Ishikawa (cell line): Measurements from ENCODE around the gene PPP1R12A.

ENCODE experiments used
- CEBPB ChIP-seq: IDR thresholded peaks from 2 replicates; pipeline ENCODE4 v1.6.1; 2012
- CREB1 ChIP-seq: IDR thresholded peaks from 2 replicates; pipeline ENCODE4 v1.6.1; 2012; ENCODE audit warnings: low read depth
- EGR1 ChIP-seq: IDR thresholded peaks from 2 replicates; pipeline ENCODE4 v1.6.1; 2012
- EP300 ChIP-seq: IDR thresholded peaks from 2 replicates; pipeline ENCODE4 v1.6.1; 2012; ENCODE audit warnings: borderline replicate concordance
- FOXM1 ChIP-seq: IDR thresholded peaks from 2 replicates; pipeline ENCODE4 v1.6.1; 2012; ENCODE audit warnings: low read depth, borderline replicate concordance
- NFIC ChIP-seq: IDR thresholded peaks from 2 replicates; pipeline ENCODE4 v1.6.1; 2012
- RAD21 ChIP-seq: IDR thresholded peaks from 2 replicates; pipeline ENCODE4 v1.6.1; 2012; ENCODE audit warnings: low read depth
- REST ChIP-seq: IDR thresholded peaks from 2 replicates; pipeline ENCODE4 v1.6.1; 2012; ENCODE audit warnings: low read depth, mild to moderate bottlenecking
- TAF1 ChIP-seq: IDR thresholded peaks from 2 replicates; pipeline ENCODE4 v1.6.1; 2012; ENCODE audit warnings: low read depth, mild to moderate bottlenecking
- TCF12 ChIP-seq: IDR thresholded peaks from 2 replicates; pipeline ENCODE4 v1.6.1; 2012; ENCODE audit warnings: low read depth
- TEAD4 ChIP-seq: IDR thresholded peaks from 2 replicates; pipeline ENCODE4 v1.6.1; 2012
- YY1 ChIP-seq: IDR thresholded peaks from 2 replicates; pipeline ENCODE4 v1.6.1; 2012; ENCODE audit warnings: low read depth
- ZBTB7A ChIP-seq: IDR thresholded peaks from 2 replicates; pipeline ENCODE4 v1.6.1; 2012; ENCODE audit warnings: low read depth
- TF ChIP-seq, protein P1 (sequence below): IDR thresholded peaks from 2 replicates; pipeline ENCODE4 v1.6.1; 2012
- TF ChIP-seq, protein P2 (sequence below): IDR thresholded peaks from 2 replicates; pipeline ENCODE4 v1.6.1; 2012

The PPP1R12A gene

DNA sequence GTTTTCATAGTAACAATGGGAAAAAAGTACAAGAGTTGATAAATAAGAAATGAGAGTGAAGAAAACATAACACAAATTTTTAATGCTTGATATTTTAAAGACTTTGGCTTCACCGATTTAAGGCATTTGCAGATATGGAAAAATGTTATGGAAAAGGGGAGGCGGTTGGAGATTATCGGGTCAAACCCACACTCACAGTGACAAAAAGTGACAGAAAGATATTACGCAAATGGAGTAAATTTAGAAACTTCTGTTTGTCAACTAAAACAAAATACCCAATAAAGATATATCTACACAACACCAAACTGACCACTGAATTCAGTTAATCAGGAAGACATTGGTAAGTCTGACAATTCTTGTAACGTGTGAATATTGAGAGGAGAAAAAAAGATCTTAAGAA is 2.5 kb downstream of the PPP1R12A start:
- no peak for TF ChIP-seq CREB1
- TF ChIP-seq NFIC: no peak
- no peak for TF ChIP-seq REST
- no peak for TF ChIP-seq ZBTB7A
- no peak for TF ChIP-seq EGR1
- TF ChIP-seq TAF1: no peak
- TF ChIP-seq, protein P1, sequence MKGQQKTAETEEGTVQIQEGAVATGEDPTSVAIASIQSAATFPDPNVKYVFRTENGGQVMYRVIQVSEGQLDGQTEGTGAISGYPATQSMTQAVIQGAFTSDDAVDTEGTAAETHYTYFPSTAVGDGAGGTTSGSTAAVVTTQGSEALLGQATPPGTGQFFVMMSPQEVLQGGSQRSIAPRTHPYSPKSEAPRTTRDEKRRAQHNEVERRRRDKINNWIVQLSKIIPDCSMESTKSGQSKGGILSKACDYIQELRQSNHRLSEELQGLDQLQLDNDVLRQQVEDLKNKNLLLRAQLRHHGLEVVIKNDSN: no peak
- TF ChIP-seq FOXM1: no peak
- TF ChIP-seq YY1: no peak
- no peak for TF ChIP-seq TCF12
- no peak for TF ChIP-seq TEAD4
- no peak for TF ChIP-seq RAD21
- TF ChIP-seq CEBPB: no peak
- TF ChIP-seq EP300: no peak
- TF ChIP-seq, protein P2, sequence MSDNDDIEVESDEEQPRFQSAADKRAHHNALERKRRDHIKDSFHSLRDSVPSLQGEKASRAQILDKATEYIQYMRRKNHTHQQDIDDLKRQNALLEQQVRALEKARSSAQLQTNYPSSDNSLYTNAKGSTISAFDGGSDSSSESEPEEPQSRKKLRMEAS: no peak

- TF ChIP-seq CREB1 (no peak), REST (no peak), EGR1 (no peak)
- TF ChIP-seq, protein P2: no peak
Observed at GRCh38 chr12:79929065-79929464, 5.8 kb downstream of the PPP1R12A start.

GRCh38 chr12:79927772-79928474 is 7.0 kb downstream of the PPP1R12A start:
- TF ChIP-seq YY1 (no peak), TAF1 (no peak), CEBPB (no peak), FOXM1 (no peak), RAD21 (no peak), NFIC (no peak), TCF12 (no peak)
- TF ChIP-seq, protein P1: no peak

DNA sequence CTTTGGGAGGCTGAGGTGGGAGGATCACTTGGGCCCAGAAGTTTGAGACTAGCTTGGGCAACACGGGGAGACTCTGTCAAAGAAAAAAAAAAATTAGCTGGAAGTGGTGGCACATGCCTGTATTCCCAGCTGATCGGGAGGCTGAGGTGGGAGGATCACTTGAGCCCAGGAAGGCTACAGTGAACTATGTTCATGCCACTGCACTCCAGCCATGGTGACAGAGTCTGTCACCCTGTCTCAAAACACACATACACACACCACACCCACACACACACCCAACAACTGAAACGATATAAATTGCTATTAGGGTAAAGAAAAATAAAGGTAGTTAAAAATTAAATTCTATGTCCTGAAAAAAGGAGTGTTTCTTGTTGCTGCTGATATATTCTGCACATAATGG is 7.9 kb downstream of the PPP1R12A start:
- TF ChIP-seq TEAD4 (no peak), REST (no peak), EP300 (no peak), TCF12 (no peak), EGR1 (no peak), CEBPB (no peak), ZBTB7A (no peak), YY1 (no peak), FOXM1 (no peak)
- TF ChIP-seq, protein P2: no peak
- TF ChIP-seq, protein P1: no peak
